ENCODE results near the gene ZNG1C.
"Not testable (repeated sequence)": the region's sequence is repeated elsewhere in the genome, so short reads cannot be mapped to it uniquely, and the experiment has no call there.

ZNG1C gene

DNA sequence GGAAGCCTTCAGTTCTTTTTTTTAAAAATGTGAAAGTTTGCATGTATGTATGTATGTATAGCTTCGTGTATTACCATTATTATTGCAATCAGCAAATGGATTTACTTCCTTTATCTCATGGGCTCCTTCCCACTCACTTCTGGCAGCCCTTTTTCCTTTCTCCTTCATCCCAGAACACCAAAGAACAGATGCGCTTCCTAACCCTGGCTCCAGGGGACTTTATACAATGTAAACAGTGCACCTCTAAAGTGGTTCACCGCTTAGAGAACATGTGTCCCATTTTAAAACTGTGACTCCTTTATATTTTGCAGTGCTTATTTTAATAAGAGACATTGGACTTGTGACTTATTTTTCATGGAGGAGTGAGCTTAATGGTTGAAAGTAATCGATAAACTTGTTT, 101.5 kb downstream of the ZNG1C start:
- not testable (repeated sequence) for DNase-seq

DNA sequence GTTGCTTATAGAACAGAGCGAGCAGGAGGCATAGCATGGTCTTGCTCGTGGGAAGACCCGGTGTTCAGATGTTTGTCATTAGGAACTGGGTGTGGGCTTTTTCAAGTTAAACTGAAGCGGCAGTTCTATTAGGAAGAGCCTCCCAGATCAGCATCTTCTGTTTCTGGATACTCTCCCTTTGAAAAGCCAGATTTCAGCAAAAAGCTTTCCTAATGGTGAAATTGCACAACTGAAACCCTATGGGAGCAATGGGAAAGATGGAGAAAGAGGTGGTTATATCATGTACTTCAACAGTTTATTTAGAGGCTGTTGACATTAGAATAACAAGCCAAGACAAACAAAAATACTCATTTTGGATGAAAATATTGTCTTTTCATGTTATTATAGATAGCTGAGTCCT, 102.2 kb downstream of the ZNG1C start:
- not testable (repeated sequence) for DNase-seq
